Spleen (tissue), 7 donors: ENCODE results near the gene NR4A2.

Source experiments
- CTCF ChIP-seq, 11 experiments: fragments of 200-600 bp in 7 of 11; fragments of 450-650 bp in 4 of 11; sonication (generic) in 4 of 11; IDR thresholded peaks in 8 of 11; conservative IDR thresholded peaks in 3 of 11; 1 replicate in 7 of 11; 2 replicates in 4 of 11; pipeline versions ENCODE4 v1.4.0 to v1.8.0; 2016 to 2021; ENCODE audit warnings: antibody characterized with exemption in 11 of 11, inconsistent platforms in 4 of 11, mild to moderate bottlenecking in 1 of 11
- POLR2A ChIP-seq, 3 donors: fragments of 450-650 bp; IDR thresholded peaks; one replicate each; pipeline ENCODE4 v1.5.1; 2017; ENCODE audit warnings: antibody characterized with exemption in 3 of 3, mild to moderate bottlenecking in 1 of 3
- donor health status: DM: no; HTN: no; CAD: no; lungs with moderate emphysema.
- donor health status: DM: no; HTN: no; CAD: no.
- donor health status: DM: no; HTN: no; CAD: no.

GRCh38 chr2:156317631-156318030 is 14.9 kb downstream of the NR4A2 start:
- TF ChIP-seq CTCF (IDR thresholded peaks at IDR 0.05 in 8 of 11, conservative IDR thresholded peaks at IDR 0.05 in 3 of 11): no peak
- no peak for TF ChIP-seq POLR2A (IDR thresholded peaks at IDR 0.05)
